SK-N-SH (cell line): ENCODE measurements around the gene PDIA5.

ENCODE experiments used
- EP300 ChIP-seq, 2 experiments: IDR thresholded peaks; 2 replicates each; pipeline versions ENCODE4 v1.4.0 to v1.6.1; 2012; ENCODE audit warnings: borderline replicate concordance in 1 of 2, low read depth in 1 of 2, low read length in 1 of 2
- EZH2phosphoT487 ChIP-seq: fragments of 200-600 bp; sonication (generic); IDR thresholded peaks from 2 replicates; pipeline ENCODE4 v1.6.1; 2017; ENCODE audit warnings: low read depth, mixed run types, mild to moderate bottlenecking, antibody characterized with exemption, moderate library complexity, borderline replicate concordance
- GABPA ChIP-seq: IDR thresholded peaks from 2 replicates; pipeline ENCODE4 v1.4.0; 2012; ENCODE audit warnings: low read depth, mild to moderate bottlenecking
- MAX ChIP-seq: IDR thresholded peaks from 2 replicates; pipeline ENCODE4 v1.4.0; 2012; ENCODE audit warnings: low read depth
- MXI1 ChIP-seq: IDR thresholded peaks from 2 replicates; pipeline ENCODE4 v1.6.1; 2012; ENCODE audit warnings: mild to moderate bottlenecking, low read depth, low read length, improper control_type of control experiment
- POLR2AphosphoS5 ChIP-seq: IDR thresholded peaks from 2 replicates; pipeline ENCODE4 v1.6.1; 2012; ENCODE audit warnings: low read depth, low read length
- RAD21 ChIP-seq: IDR thresholded peaks from 2 replicates; pipeline ENCODE4 v1.6.1; 2012; ENCODE audit warnings: mild to moderate bottlenecking, low read length
- REST ChIP-seq: IDR thresholded peaks from 2 replicates; pipeline ENCODE4 v1.6.1; 2012; ENCODE audit warnings: mild to moderate bottlenecking, low read depth, low read length, moderate library complexity
- SIN3A ChIP-seq: IDR thresholded peaks from 2 replicates; pipeline ENCODE4 v1.6.1; 2012; ENCODE audit warnings: low read depth, mild to moderate bottlenecking, low read length, moderate library complexity, borderline replicate concordance
- TAF1 ChIP-seq: IDR thresholded peaks from 2 replicates; pipeline ENCODE4 v1.6.1; 2012; ENCODE audit warnings: low read depth, mild to moderate bottlenecking, low read length, moderate library complexity, borderline replicate concordance
- USF2 ChIP-seq: fragments of 150-350 bp; IDR thresholded peaks from 2 replicates; pipeline ENCODE4 v1.6.1; 2017; ENCODE audit warnings: antibody characterized with exemption, low read length, low read depth, borderline replicate concordance
- YY1 ChIP-seq: IDR thresholded peaks from 2 replicates; pipeline ENCODE4 v1.4.0; 2012; ENCODE audit warnings: low read depth, mild to moderate bottlenecking
- TF ChIP-seq, protein P1 (sequence below): fragments of 200-600 bp; sonication (generic); IDR thresholded peaks from 2 replicates; pipeline ENCODE4 v1.6.1; 2017; ENCODE audit warnings: antibody characterized with exemption, mild to moderate bottlenecking, moderate library complexity
- TF ChIP-seq, protein P2 (sequence below): IDR thresholded peaks from 2 replicates; pipeline ENCODE4; 2012

GRCh38 chr3:123058505-123058904 is 8.3 kb upstream of the PDIA5 start:
- TF ChIP-seq, protein P1, sequence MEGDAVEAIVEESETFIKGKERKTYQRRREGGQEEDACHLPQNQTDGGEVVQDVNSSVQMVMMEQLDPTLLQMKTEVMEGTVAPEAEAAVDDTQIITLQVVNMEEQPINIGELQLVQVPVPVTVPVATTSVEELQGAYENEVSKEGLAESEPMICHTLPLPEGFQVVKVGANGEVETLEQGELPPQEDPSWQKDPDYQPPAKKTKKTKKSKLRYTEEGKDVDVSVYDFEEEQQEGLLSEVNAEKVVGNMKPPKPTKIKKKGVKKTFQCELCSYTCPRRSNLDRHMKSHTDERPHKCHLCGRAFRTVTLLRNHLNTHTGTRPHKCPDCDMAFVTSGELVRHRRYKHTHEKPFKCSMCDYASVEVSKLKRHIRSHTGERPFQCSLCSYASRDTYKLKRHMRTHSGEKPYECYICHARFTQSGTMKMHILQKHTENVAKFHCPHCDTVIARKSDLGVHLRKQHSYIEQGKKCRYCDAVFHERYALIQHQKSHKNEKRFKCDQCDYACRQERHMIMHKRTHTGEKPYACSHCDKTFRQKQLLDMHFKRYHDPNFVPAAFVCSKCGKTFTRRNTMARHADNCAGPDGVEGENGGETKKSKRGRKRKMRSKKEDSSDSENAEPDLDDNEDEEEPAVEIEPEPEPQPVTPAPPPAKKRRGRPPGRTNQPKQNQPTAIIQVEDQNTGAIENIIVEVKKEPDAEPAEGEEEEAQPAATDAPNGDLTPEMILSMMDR = no peak
- TF ChIP-seq POLR2AphosphoS5 (no peak), RAD21 (no peak), TAF1 (no peak), SIN3A (no peak), GABPA (no peak), REST (no peak), EZH2phosphoT487 (no peak), YY1 (no peak), EP300 (IDR thresholded peaks at IDR 0.05; ENCODE audit: borderline replicate concordance in 1 of 2, low read depth in 1 of 2, low read length in 1 of 2) (no peak), MXI1 (no peak), MAX (no peak), USF2 (no peak)
- TF ChIP-seq, protein P2, sequence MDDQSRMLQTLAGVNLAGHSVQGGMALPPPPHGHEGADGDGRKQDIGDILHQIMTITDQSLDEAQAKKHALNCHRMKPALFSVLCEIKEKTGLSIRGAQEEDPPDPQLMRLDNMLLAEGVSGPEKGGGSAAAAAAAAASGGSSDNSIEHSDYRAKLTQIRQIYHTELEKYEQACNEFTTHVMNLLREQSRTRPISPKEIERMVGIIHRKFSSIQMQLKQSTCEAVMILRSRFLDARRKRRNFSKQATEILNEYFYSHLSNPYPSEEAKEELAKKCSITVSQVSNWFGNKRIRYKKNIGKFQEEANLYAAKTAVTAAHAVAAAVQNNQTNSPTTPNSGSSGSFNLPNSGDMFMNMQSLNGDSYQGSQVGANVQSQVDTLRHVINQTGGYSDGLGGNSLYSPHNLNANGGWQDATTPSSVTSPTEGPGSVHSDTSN = no peak
